Testis (tissue), 3 donors: Measurements from ENCODE around the gene RPL13A. TPM values are rescaled to one million over a fixed set of nuclear protein-coding genes. Genes with fewer than 3 reads are reported as not detected.

ENCODE experiments used
- DNase-seq: peaks from one replicate; pipeline ENCODE4 v3.0.0-alpha.2; 2019
- H3K27ac ChIP-seq, 2 donors: fragments of 200-600 bp; sonication (generic); one replicate each; pipeline ENCODE4 v1.5.1; 2019
- H3K27me3 ChIP-seq: fragments of 200-600 bp; sonication (generic); one replicate; pipeline ENCODE4 v1.5.1; 2019
- H3K36me3 ChIP-seq: fragments of 200-600 bp; sonication (generic); one replicate; pipeline ENCODE4 v1.5.1; 2017; ENCODE audit warnings: low read depth; ENCODE audit errors: missing control alignments
- H3K4me1 ChIP-seq: fragments of 200-600 bp; sonication (generic); one replicate; pipeline ENCODE4 v1.5.1; 2019
- H3K4me3 ChIP-seq, 2 donors: fragments of 200-600 bp; sonication (generic); one replicate each; pipeline ENCODE4 v1.5.1; 2017 to 2019
- H3K9me3 ChIP-seq: fragments of 200-600 bp; sonication (generic); one replicate; pipeline ENCODE4 v1.5.1; 2017
- CTCF ChIP-seq, 3 experiments: fragments of 450-650 bp in 2 of 3; fragments of 200-600 bp in 1 of 3; sonication (generic) in 1 of 3; IDR thresholded peaks; one replicate each; pipeline ENCODE4 v1.5.1; 2016 to 2019; ENCODE audit warnings: antibody characterized with exemption in 3 of 3, mild to moderate bottlenecking in 2 of 3, moderate library complexity in 1 of 3
- POLR2A ChIP-seq: fragments of 450-650 bp; IDR thresholded peaks from one replicate; pipeline ENCODE4 v1.6.1; 2017; ENCODE audit warnings: antibody characterized with exemption, mild to moderate bottlenecking, moderate library complexity
- WGBS, 2 donors: methylation state at CpG; one replicate each; pipeline ENCODE4 v1.1.5; 2018; 5-methylcytosine and 5-hydroxymethylcytosine counted together
- intact Hi-C: fragments of 100-400 bp; cut with DNase I; formaldehyde crosslinking; loops from one replicate; pipeline ENCODE4 v1.15.1; 2023; ENCODE audit warnings: low total_unique reads
- polyA plus RNA-seq: library from polyadenylated mRNA; stranded (reverse); fragments of 350-450 nt; fragmentation: Illumina TruSeq; extraction: RNeasy Lipid Tissue Mini Kit (QIAGEN cat#74804); gene quantifications from one replicate; pipeline ENCODE4 v1.2.3, GENCODE V29; 2014; ENCODE audit warnings: low read depth, low replicate concordance; ENCODE audit not compliant: insufficient read depth
- total RNA-seq, 2 donors: library from RNA; depleted of rRNA; stranded (reverse); fragments of >200 nt; gene quantifications; one replicate each; pipeline ENCODE4 v1.2.3, GENCODE V29; 2016

The RPL13A gene
- total and polyA plus RNA-seq, 3 donors from 2014 or later = 1,063 to 1,721 (median 1,193) TPM

- Histone ChIP-seq H3K4me1 (no peaks in the 10 kb centered on the region), H3K4me3 (no peak overlapping the region), H3K9me3 (no peaks in the 10 kb centered on the region), H3K36me3 (no peaks in the 10 kb centered on the region), H3K27ac (no peak overlapping the region), H3K27me3 (no peaks in the 10 kb centered on the region)
- no peak for DNase-seq
- TF ChIP-seq CTCF (IDR thresholded peaks at IDR 0.05) (no peak), POLR2A (no peak)
- intact Hi-C loops = no loop called here
- WGBS, 2 donors = 94 to 95% methylated on average over 13 to 14 of the region's 14 CpGs
Observed at GRCh38 chr19:49479975-49480628, 7.3 kb upstream of the RPL13A start.

- Histone ChIP-seq H3K4me3 (no peak overlapping the region), H3K9me3 (no peaks in the 10 kb centered on the region), H3K36me3 (no peaks in the 10 kb centered on the region), H3K4me1 (no peaks in the 10 kb centered on the region), H3K27me3 (no peaks in the 10 kb centered on the region), H3K27ac (no peak overlapping the region)
- DNase-seq = no peak
- intact Hi-C loops = no loop called here
- 88 to 91% methylated on average over 7 of the region's 7 CpGs for WGBS, 2 donors
- TF ChIP-seq POLR2A (no peak), CTCF (IDR thresholded peaks at IDR 0.05) (no peak)
Observed at GRCh38 chr19:49481020-49481683, 6.3 kb upstream of the RPL13A start.

GRCh38 chr19:49486232-49486631, 1.2 kb upstream of the RPL13A start:
- peak overlapping the region in 1 of 2 donors; percentile 84 for H3K4me3 ChIP-seq
- H3K27ac ChIP-seq = peak overlapping the region in 1 of 2 donors; percentile 89
- 70 to 76% methylated on average over 7 of the region's 7 CpGs for WGBS, 2 donors
- no peak for DNase-seq
- intact Hi-C loops = no loop called here
- no peak for TF ChIP-seq CTCF (IDR thresholded peaks at IDR 0.05)
- no peak for TF ChIP-seq POLR2A
- peaks cover 15% of the 10 kb centered on the region for H3K4me1 ChIP-seq
- no peaks in the 10 kb centered on the region for H3K27me3 ChIP-seq
- no peaks in the 10 kb centered on the region for H3K36me3 ChIP-seq
- no peaks in the 10 kb centered on the region for H3K9me3 ChIP-seq

GRCh38 chr19:49486710-49487276, 615 bp upstream of the RPL13A start:
- Histone ChIP-seq H3K27me3 (no peaks in the 10 kb centered on the region), H3K4me1 (peaks cover 15% of the 10 kb centered on the region), H3K4me3 (peak overlapping the region; percentile 84 to 100), H3K9me3 (no peaks in the 10 kb centered on the region), H3K36me3 (no peaks in the 10 kb centered on the region), H3K27ac (peak overlapping the region; percentile 85 to 89)
- intact Hi-C loops = no loop called here
- TF ChIP-seq POLR2A = no peak
- peak in 1 of 3 experiments; percentile 25 for TF ChIP-seq CTCF (IDR thresholded peaks at IDR 0.05)
- WGBS, 2 donors = 41 to 46% methylated on average over 22 to 23 of the region's 23 CpGs
- DNase-seq = no peak
